ENCODE results near the gene NPR2.

DNA sequence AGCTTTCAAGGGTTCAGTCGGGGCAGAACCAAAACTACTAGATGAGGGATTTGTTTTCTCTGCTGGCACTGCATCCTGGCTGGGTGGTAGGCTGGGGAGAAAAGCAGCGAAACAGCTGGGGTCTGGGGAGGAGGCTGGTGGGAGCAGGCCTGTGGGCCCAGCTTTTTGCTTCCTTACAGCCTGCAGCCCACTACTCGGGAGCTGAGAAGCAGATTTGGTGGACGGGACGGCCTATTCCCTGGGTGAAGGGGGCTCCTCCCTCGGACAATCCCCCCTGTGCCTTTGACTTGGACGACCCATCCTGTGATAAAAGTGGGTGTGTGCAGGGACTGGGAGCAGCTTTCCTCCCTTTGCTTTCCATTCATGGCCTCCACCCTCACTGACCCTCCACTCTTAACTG is 9.1 kb downstream of the NPR2 start:
- no peak for TF ChIP-seq CTCF (IDR thresholded peaks at IDR 0.05)
- TF ChIP-seq POLR2A (IDR thresholded peaks at IDR 0.05), result no peak

Measured in esophagus squamous epithelium (tissue), 4 donors.